Measurements from ENCODE around the gene TP73.

Gene TP73

GRCh38 chr1:3683992-3684391 lies 31.7 kb downstream of the TP73 start:
- ChIA-PET CTCF (no interaction called here), POLR2A (no interaction called here)
- DNase-seq (ENCODE audit: extremely low spot score), result no peak
- TF ChIP-seq ZNF384 (IDR thresholded peaks at IDR 0.05), result no peak
- TF ChIP-seq PKNOX1 (IDR thresholded peaks at IDR 0.05), result no peak
- no peak for TF ChIP-seq FOXK2 (IDR thresholded peaks at IDR 0.05)
- no peak for TF ChIP-seq BHLHE40 (IDR thresholded peaks at IDR 0.05; ENCODE audit: borderline replicate concordance)
- TF ChIP-seq TARDBP (IDR thresholded peaks at IDR 0.05), result no peak

GRCh38 chr1:3685222-3685621 lies 32.9 kb downstream of the TP73 start:
- DNase-seq (ENCODE audit: extremely low spot score), result no peak
- CTCF ChIA-PET, result no interaction called here
- POLR2A ChIA-PET, result no interaction called here
- TF ChIP-seq HDGF (IDR thresholded peaks at IDR 0.05; ENCODE audit: borderline replicate concordance) (no peak), TARDBP (IDR thresholded peaks at IDR 0.05) (no peak)

GRCh38 chr1:3685906-3686305 lies 33.6 kb downstream of the TP73 start:
- no peak for DNase-seq (ENCODE audit: extremely low spot score)
- CTCF ChIA-PET, result no interaction called here
- POLR2A ChIA-PET, result no interaction called here
- no peak for TF ChIP-seq TARDBP (IDR thresholded peaks at IDR 0.05)
- TF ChIP-seq NFRKB (IDR thresholded peaks at IDR 0.05), result no peak
- no peak for TF ChIP-seq L3MBTL2 (conservative IDR thresholded peaks at IDR 0.05)

- TF ChIP-seq ZNF384 (IDR thresholded peaks at IDR 0.05) (no peak), CTBP1 (IDR thresholded peaks at IDR 0.05; ENCODE audit: borderline replicate concordance) (no peak), PKNOX1 (IDR thresholded peaks at IDR 0.05) (no peak), FOXK2 (IDR thresholded peaks at IDR 0.05) (no peak), FOXA1 (IDR thresholded peaks at IDR 0.05) (no peak), SUZ12 (IDR thresholded peaks at IDR 0.05) (no peak), SP1 (IDR thresholded peaks at IDR 0.05) (no peak), BHLHE40 (IDR thresholded peaks at IDR 0.05; ENCODE audit: borderline replicate concordance) (no peak), ARNT (IDR thresholded peaks at IDR 0.05) (no peak)
- ChIA-PET POLR2A (no interaction called here), CTCF (interaction anchor here (1.5 kb wide), 1 partner anchor 37 kb away, joined by 3 read pairs; no protein-coding TSS in a partner anchor)
- DNase-seq (ENCODE audit: extremely low spot score), result no peak
Measured at GRCh38 chr1:3687504-3687903, 35.2 kb downstream of the TP73 start.

GRCh38 chr1:3688356-3689137 lies 36.2 kb downstream of the TP73 start:
- POLR2A ChIA-PET, result no interaction called here
- CTCF ChIA-PET, result no interaction called here
- TF ChIP-seq LEF1 (IDR thresholded peaks at IDR 0.05; ENCODE audit: borderline replicate concordance), result no peak
- no peak for TF ChIP-seq TARDBP (IDR thresholded peaks at IDR 0.05)
- no peak for TF ChIP-seq HDGF (IDR thresholded peaks at IDR 0.05; ENCODE audit: borderline replicate concordance)
- TF ChIP-seq BHLHE40 (IDR thresholded peaks at IDR 0.05; ENCODE audit: borderline replicate concordance), result no peak
- TF ChIP-seq ZNF384 (IDR thresholded peaks at IDR 0.05), result no peak
- no peak for TF ChIP-seq NFRKB (IDR thresholded peaks at IDR 0.05)
- no peak for TF ChIP-seq ELF4 (IDR thresholded peaks at IDR 0.05)
- TF ChIP-seq CTBP1 (IDR thresholded peaks at IDR 0.05; ENCODE audit: borderline replicate concordance), result no peak
- no peak for TF ChIP-seq FOXM1 (IDR thresholded peaks at IDR 0.05; ENCODE audit: borderline replicate concordance)
- TF ChIP-seq SUZ12 (IDR thresholded peaks at IDR 0.05), result no peak
- TF ChIP-seq SP1 (IDR thresholded peaks at IDR 0.05), result no peak
- no peak for TF ChIP-seq FOXA1 (IDR thresholded peaks at IDR 0.05)
- no peak for TF ChIP-seq L3MBTL2 (conservative IDR thresholded peaks at IDR 0.05)
- TF ChIP-seq PKNOX1 (IDR thresholded peaks at IDR 0.05), result no peak
- no peak for DNase-seq (ENCODE audit: extremely low spot score)

GRCh38 chr1:3689138-3689750 lies 36.9 kb downstream of the TP73 start:
- TF ChIP-seq PKNOX1 (IDR thresholded peaks at IDR 0.05) (no peak), ZNF384 (IDR thresholded peaks at IDR 0.05) (no peak)
- POLR2A ChIA-PET, result no interaction called here
- CTCF ChIA-PET, result no interaction called here
- no peak for DNase-seq (ENCODE audit: extremely low spot score)

All from HEK293T (cell line).